Activated naive CD4-positive, alpha-beta T cell treated with Interleukin-2 at 50 U/mL for 16 hours (primary cell): ENCODE results near the gene GGT1.
A peak's percentile ranks its signal among the peaks of the same experiment; 100 is the strongest.
"Not testable (repeated sequence)": the region's sequence is repeated elsewhere in the genome, so short reads cannot be mapped to it uniquely, and the experiment has no call there.

Source experiments
- DNase-seq: peaks from one replicate; pipeline ENCODE4 v3.0.0-alpha.2; 2020

The GGT1 gene

DNA sequence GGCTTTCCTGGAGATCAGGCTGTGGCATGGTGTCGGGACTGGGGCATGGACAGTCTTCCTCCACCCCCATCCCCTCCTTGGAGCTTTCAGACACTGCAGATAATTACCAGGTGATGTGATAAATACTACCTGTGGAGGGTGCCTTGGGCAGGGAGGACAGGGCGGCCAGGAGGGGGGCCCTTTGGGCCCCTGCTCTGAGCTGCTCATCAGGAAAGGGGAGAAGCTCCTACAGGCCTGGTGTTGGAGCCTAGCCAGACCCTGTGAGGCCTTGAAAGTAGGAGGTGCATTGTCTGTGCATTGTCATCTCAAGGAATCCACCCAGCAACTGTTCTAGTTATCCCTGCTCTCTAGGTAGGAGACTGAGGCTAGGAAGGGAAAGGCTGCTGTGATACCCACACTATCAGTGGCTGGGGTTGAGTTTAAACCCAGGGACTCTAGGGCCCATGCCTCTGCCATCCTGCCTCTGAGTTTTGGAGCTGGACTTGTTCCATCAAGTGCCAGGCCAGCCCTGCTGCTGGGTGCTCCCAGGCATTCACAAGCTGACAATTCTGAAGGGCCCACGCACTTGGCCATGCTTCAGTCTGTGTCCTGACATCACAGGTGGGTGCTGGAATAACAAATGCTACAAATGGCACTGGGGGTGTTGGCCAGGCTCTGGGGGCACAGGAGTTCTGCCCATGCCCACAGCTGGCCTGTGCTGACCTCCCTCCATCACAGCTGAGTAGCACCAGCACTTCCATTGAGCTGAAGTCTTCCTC is 2.9 kb upstream of the GGT1 start:
- not testable (repeated sequence) for DNase-seq

DNA sequence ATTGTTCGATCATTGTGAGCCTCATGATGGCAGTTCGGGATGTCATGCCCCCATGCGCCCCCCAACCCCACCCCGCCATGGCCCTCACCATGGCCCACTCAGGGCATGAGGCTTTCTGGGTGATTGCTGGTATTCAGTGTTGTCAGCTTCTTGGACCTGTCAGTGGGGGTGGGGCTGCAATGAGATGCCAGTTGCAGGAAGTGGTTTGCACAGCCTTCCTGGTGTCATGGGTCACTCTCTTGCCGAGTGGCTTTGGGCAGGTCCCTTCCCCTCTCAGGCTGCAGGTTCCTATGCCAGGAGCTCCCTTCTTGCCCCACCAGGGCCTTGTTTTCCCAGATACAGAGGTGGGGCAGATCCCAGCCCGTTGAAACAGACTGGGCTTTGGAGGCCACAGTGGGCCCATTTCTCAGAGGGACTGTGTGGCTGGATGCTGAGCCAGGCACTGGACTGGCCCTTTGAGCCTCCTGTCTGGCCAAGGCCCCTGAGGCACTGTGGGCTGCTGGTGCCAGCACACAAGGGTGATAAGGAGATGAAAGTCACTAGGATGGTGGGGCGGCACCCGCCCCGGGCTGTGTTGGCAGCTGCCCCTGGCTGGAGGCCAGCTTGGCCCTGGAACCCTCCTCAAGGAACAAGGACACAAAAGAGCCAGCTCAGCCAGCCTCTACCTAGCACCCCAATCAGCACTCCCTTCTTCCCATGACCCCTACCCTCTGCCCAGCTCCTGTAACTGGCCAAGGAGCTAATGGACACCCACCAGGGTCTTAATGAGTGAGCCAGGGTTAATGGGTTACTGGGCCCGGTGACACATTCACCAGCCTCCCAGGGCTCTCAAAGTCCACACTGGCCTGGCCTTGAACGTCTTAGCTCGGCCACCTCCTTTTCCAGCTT is 1.5 kb upstream of the GGT1 start:
- no peak for DNase-seq

DNA sequence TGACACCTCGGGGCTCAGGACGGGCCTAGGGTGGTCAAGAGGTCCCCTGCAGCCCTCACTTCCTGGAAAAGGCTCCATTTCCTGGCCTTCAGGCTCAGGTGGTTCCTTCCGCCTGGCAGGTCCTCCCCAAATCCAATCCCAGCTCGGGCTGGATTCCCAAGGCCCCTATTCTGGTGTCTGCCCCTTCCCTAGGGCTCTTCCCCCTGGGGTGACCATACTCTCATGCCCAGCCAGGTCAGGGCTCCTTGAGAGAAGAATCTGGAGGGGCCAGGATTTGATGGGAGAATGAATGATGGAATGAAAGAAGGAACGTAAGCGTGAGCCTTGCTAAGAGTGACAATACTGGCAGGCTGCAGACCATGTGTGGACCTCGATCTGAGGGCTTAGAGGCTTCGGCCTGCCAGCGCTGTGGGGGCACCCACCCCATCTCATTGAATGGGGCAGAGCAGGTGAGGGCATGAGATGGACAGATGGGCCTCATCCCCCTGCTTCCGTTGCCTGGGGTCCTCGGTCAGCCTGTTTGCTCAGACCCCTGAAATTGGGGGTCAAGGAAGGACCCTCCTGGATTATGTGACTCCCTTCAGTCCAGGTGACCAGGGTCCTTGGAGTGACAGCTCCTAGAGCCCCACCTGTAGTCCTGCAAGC is 766 bp upstream of the GGT1 start:
- not testable (repeated sequence) for DNase-seq

DNA sequence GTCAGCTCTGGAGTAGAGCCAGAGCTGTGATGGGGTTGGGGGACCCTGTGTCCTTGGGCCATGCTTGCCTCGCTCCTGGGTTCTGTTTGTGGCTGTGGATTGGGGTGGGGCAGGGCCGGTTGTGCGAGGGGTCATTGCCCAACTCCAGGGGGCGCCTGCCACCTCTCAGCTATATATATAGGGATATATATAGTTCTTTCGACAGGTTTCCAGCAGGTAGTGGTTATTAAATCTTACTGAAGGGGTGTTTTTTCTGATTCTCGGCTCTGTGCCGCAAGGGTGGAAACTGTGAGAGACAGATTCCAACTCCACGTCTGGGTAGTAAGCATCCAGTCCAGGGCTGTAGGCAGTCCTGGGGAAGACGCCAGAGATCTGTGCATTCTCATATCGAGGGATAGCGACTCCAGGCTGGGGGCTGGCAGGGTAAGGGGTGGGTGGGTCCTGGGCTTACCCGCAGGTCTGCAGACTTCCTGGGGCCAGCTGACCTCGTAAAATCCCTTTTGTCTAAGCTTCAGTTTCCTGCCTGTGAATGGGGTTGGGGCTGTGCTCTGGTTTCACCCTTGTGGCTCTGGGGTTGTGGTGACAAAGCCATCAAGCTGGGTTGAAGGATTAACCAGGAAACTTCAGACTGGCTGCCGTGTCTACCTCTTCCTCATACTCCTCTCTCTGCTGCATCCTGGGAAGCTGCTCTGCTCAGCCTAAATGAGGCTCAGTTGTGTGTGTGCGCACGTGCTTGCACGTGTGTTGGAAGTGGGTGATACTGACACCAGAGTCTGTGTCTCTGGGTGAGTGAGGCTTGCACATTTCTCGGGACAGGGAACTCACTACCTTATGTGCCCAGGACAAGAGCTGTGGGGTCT is 1.0 kb downstream of the GGT1 start:
- DNase-seq = peak; percentile 12

- not testable (repeated sequence) for DNase-seq
Measured at GRCh38 chr22:24606340-24606739, 3.3 kb downstream of the GGT1 start.

GRCh38 chr22:24607429-24607983 is 4.5 kb downstream of the GGT1 start:
- DNase-seq = peak; percentile 77

DNA sequence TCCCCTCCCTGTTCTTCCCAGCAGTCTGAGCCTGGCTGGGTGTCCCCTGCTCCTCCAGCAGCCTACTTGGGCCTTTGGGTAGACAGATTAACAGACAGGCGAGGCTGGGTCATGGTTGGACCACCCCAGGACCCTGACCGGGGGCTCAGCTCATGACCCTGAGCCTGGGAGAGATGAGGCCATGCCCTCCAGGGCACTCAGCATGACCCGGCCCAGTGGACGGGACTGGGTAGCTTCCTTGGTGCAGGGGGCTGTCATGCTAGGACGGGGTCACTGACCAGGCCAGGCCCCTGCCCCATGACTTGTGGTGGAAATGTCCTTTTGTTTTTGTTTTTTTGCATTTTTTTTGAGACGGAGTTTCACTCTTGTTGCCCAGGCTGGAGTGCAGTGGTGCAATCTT is 5.3 kb downstream of the GGT1 start:
- not testable (repeated sequence) for DNase-seq

DNA sequence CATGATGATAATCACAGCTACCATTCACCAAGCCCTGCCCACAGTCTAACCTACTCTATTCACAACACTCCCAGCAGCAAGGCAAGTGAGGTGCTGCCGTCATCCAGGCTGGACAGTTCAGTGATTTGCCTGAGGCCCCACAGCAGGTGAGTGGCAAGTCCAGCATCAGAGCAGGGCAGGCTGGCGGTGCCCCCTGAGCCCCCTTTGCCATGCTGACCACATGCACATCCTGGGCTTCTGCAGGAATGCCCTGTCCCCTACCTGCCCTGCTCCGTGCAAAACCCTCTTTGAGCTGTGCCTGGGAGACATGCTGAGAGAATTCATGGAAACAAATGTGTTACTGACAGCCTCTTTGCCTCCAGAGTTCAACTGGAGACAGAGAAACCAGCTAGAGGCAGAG is 6.9 kb downstream of the GGT1 start:
- DNase-seq = not testable (repeated sequence)

GRCh38 chr22:24614794-24615193 is 11.8 kb downstream of the GGT1 start:
- not testable (repeated sequence) for DNase-seq

- not testable (repeated sequence) for DNase-seq
Measured at GRCh38 chr22:24621244-24621643, 18.3 kb downstream of the GGT1 start.

DNA sequence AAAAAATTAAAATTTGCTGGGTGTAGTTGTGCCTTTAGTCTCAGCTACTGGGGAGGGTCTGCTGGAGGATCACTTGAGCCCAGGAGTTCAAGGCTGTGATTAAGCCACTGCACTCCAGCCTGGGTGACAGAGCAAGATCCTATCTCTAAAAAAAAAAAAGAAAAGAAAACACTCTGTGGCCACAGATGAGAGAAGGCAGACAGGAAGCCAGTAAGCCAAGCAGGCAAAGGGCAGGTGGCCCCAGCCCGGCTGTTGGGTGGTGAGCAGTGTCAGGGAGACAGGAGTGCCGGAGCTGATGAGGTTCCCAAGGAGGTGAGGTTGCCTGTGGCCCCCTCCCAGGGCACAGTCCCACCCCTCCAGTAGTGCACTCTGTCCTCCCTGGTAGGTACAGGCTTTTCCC is 19.6 kb downstream of the GGT1 start:
- DNase-seq = not testable (repeated sequence)

DNA sequence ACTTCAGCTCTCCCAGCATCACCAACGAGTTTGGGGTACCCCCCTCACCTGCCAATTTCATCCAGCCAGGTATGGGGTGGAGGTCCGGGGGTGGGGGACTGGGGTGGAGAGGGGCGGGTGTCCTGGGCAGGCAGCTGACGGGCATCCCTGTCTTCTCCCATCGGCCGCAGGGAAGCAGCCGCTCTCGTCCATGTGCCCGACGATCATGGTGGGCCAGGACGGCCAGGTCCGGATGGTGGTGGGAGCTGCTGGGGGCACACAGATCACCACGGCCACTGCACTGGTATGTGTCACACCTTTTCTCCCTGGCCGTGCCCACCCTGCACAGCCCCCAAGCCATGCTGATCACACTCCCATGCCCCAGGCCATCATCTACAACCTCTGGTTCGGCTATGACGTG is 24.9 kb downstream of the GGT1 start:
- not testable (repeated sequence) for DNase-seq

DNA sequence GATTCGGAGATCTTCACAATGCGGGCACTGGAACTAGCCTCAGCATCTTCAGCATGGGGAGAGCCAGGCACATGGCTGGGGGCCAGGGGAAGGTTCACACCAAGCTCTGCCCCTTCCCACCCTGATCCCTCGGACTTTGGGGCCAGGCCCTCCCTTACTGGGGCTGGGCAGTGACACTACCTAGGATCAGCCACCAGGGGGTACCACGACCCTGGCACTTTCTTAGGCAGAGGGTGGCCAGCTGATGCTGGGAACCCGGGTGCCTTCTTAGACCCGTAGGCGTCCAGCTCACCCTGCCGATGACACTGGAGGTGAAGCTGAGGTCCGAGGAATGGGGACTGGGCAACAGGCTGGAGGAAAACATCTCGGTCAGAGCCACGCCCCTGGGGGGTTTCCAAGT is 26.1 kb downstream of the GGT1 start:
- DNase-seq = peak; percentile 15

DNA sequence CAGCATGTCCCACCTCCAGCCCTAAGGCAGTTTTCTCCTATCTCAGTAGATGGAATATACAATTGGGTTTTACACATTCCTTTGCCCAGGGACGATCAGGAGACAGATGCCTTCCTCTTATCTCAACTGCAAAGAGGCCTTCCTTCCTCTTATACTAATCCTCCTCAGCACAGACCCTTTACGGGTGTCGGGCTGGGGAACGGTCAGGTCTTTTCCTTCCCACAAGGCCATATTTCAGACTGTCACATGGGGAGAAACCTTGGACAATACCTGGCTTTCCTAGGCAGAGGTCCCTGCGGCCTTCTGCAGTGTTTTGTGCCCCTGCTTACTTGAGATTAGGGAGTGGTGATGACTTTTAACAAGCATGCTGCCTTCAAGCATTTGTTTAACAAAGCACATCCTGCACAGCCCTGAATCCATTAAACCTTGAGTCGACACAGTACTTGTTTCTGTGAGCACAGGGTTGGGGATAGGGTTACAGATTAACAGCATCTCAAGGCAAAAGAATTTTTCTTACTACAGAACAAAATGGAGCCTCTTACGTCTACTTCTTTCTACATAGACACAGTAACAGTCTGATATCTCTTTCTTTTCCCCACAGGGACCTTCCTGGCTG is 27.9 kb downstream of the GGT1 start:
- not testable (repeated sequence) for DNase-seq

- not testable (repeated sequence) for DNase-seq
Measured at GRCh38 chr22:24631430-24632122, 28.6 kb downstream of the GGT1 start.

DNA sequence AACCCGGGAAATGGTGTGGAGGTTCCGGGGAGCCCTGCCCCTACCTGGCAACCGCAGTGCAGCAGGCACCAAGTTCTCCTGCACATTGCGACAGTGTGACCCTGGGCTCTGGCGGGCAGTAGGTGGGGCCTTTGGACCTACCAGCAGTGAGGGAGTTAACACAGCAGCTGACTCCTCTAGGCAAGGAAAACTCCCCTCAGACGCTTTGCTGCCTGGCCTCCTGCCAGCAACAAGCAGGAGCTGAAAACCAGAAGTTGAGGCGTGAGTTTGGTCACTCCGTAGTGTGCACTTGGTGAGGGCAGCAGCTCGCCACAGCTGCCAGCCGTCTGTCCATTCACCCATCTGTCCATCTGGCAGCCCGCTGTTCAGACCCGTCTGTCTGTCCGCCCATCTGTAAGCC is 29.6 kb downstream of the GGT1 start:
- not testable (repeated sequence) for DNase-seq

GRCh38 chr22:24633231-24634023 is 30.4 kb downstream of the GGT1 start:
- DNase-seq = not testable (repeated sequence)

DNA sequence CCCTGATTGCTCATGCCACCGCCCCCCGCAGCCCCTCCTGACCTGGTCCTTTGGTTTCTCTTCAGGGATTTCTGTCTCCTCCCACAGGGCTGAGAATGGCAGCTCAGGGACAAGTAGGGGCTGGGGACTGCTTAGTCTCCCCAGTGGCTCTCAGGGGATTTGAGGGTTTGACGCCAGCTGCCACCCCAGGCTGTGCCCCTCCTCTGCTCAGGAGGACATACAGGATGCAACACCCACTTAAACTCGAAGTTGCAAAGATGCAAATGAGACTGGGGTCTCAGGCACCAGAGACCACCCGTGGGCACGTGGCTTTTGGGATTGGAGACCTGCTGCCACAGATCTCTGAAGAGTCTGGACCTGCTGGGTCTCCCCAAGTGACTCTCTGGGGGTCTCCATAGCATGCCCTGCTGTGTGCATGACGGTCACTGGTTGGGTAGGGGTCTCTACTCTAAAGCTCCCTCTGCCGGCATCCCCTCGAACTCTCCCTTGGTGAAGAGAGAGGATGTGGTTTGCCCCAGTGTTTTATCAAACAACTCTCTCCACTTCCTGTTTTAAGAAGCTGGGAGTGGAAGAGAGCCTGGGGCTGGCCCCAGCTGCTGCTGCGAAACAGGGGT is 31.9 kb downstream of the GGT1 start:
- DNase-seq = not testable (repeated sequence)

- DNase-seq = not testable (repeated sequence)
Measured at GRCh38 chr22:24636513-24636912, 33.5 kb downstream of the GGT1 start.

- not testable (repeated sequence) for DNase-seq
Measured at GRCh38 chr22:24642307-24642706, 39.3 kb downstream of the GGT1 start.
